Stimulated activated CD4-positive, alpha-beta T cell treated with anti-CD3 and anti-CD28 coated beads, Interleukin-15, amount 100 ng/mL, for 1 hour (primary cell): ENCODE results near the gene MRM3.
"Not testable (repeated sequence)": the region's sequence is repeated elsewhere in the genome, so short reads cannot be mapped to it uniquely, and the experiment has no call there.

Source experiments
- DNase-seq, 2 donors: peaks; one replicate each; pipeline ENCODE4 v3.0.0-alpha.2; 2020; ENCODE audit warnings: low read depth in 1 of 2, low spot score in 1 of 2

Gene MRM3

GRCh38 chr17:752620-753219 lies 29.4 kb upstream of the MRM3 start:
- peak in 1 of 2 donors; percentile 16 for DNase-seq

- DNase-seq, result no peak
Measured at GRCh38 chr17:753418-753817, 28.7 kb upstream of the MRM3 start.

GRCh38 chr17:755319-755961 lies 26.7 kb upstream of the MRM3 start:
- not testable (repeated sequence) for DNase-seq

GRCh38 chr17:756010-756567 lies 26.1 kb upstream of the MRM3 start:
- DNase-seq, result not testable (repeated sequence)

GRCh38 chr17:759964-760363 lies 22.2 kb upstream of the MRM3 start:
- DNase-seq, result no peak

- DNase-seq, result no peak
Measured at GRCh38 chr17:760371-760770, 21.8 kb upstream of the MRM3 start.

- DNase-seq, result no peak
Measured at GRCh38 chr17:767076-767475, 15.1 kb upstream of the MRM3 start.

GRCh38 chr17:773016-773415 lies 9.1 kb upstream of the MRM3 start:
- no peak for DNase-seq

GRCh38 chr17:773467-774312 lies 8.5 kb upstream of the MRM3 start:
- no peak for DNase-seq

GRCh38 chr17:774313-774584 lies 7.9 kb upstream of the MRM3 start:
- no peak for DNase-seq

GRCh38 chr17:778096-778495 lies 4.1 kb upstream of the MRM3 start:
- no peak for DNase-seq

- no peak for DNase-seq
Measured at GRCh38 chr17:784143-784542, 2.0 kb downstream of the MRM3 start.

- DNase-seq, result not testable (repeated sequence)
Measured at GRCh38 chr17:785901-786300, 3.7 kb downstream of the MRM3 start.

GRCh38 chr17:787641-788221 lies 5.6 kb downstream of the MRM3 start:
- no peak for DNase-seq

GRCh38 chr17:788551-788950 lies 6.4 kb downstream of the MRM3 start:
- DNase-seq, result no peak

GRCh38 chr17:789160-789840 lies 7.1 kb downstream of the MRM3 start:
- DNase-seq, result no peak

GRCh38 chr17:789931-790873 lies 8.0 kb downstream of the MRM3 start:
- not testable (repeated sequence) for DNase-seq

GRCh38 chr17:790874-791247 lies 8.7 kb downstream of the MRM3 start:
- not testable (repeated sequence) for DNase-seq

- no peak for DNase-seq
Measured at GRCh38 chr17:791829-792228, 9.7 kb downstream of the MRM3 start.

- DNase-seq, result no peak
Measured at GRCh38 chr17:792277-792676, 10.1 kb downstream of the MRM3 start.
